AG04450 (cell line): Measurements from ENCODE around the gene ASIC2. TPM values are rescaled to one million over a fixed set of nuclear protein-coding genes. Genes with fewer than 3 reads are reported as not detected.

Source experiments
- CTCF ChIA-PET: fragments of 300-600, 350-600 bp; formaldehyde crosslinking; extraction: SDS; loops from one replicate; lab custom pipeline; 2022; ENCODE audit warnings: antibody characterized with exemption, inconsistent platforms; lab: Charles Lee
- POLR2A ChIA-PET: fragments of 350-600 bp; formaldehyde crosslinking; extraction: SDS; loops from one replicate; lab custom pipeline; 2021; ENCODE audit warnings: antibody characterized with exemption, inconsistent platforms; lab: Yijun Ruan, JAX
- DNase-seq: peaks from one replicate; pipeline ENCODE4 v3.0.0-alpha.2; 2011; ENCODE audit warnings: low read depth, low spot score
- H3K27ac ChIP-seq: one replicate; pipeline ENCODE4 v1.5.1; 2012; ENCODE audit warnings: low read depth, low read length, control low read depth
- H3K27me3 ChIP-seq: one replicate; pipeline ENCODE4 v1.6.0; 2012; ENCODE audit warnings: low read length; ENCODE audit not compliant: control insufficient read depth, insufficient read depth
- H3K4me3 ChIP-seq: 2 replicates; pipeline ENCODE4 v1.5.1; 2011; ENCODE audit warnings: mild to moderate bottlenecking, low read depth, low read length, control low read depth
- H3K9me3 ChIP-seq: 2 replicates; pipeline ENCODE4 v1.5.1; 2012; ENCODE audit warnings: low read length; ENCODE audit not compliant: control insufficient read depth, insufficient read depth
- polyA plus RNA-seq: library from polyadenylated mRNA; depleted of rRNA; stranded (reverse); fragments of >200 nt; gene quantifications from 2 replicates; pipeline ENCODE4 v1.2.3, GENCODE V29; 2011
- TF ChIP-seq, protein P1 (sequence below): IDR thresholded peaks from 2 replicates; pipeline ENCODE4 v1.5.1; 2011; ENCODE audit warnings: low read depth, low read length, control low read depth, inconsistent platforms

ASIC2 gene
- polyA plus RNA-seq, 1 experiment, result 0.19 TPM

DNA sequence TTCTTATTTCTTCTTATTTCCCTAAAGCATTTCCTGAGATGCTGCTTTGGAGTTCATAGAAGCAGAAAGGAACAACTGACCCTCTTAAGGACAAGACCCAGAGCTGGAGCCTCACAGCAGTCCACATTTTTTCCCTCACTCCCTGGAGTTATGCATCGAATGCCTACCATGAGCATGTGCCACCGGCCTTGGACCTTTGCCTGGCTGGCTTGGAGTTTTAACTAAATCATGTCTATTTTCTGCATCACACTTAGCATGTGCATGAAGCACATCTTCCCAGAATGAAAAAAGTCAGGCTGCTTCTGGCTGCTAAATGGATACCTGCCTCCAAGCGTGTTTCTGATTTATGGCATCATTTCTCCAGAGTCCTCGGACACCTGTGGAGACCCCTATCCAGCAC, 196.9 kb downstream of the ASIC2 start:
- ChIA-PET CTCF (interaction anchor here (1.5 kb wide), 1 partner anchor 46 kb away, joined by 4 read pairs; no protein-coding TSS in a partner anchor), POLR2A (no interaction called here)
- H3K27ac ChIP-seq, result no peak overlapping the region
- H3K4me3 ChIP-seq, result no peak overlapping the region
- no peaks in the 10 kb centered on the region for H3K9me3 ChIP-seq
- TF ChIP-seq, protein P1, sequence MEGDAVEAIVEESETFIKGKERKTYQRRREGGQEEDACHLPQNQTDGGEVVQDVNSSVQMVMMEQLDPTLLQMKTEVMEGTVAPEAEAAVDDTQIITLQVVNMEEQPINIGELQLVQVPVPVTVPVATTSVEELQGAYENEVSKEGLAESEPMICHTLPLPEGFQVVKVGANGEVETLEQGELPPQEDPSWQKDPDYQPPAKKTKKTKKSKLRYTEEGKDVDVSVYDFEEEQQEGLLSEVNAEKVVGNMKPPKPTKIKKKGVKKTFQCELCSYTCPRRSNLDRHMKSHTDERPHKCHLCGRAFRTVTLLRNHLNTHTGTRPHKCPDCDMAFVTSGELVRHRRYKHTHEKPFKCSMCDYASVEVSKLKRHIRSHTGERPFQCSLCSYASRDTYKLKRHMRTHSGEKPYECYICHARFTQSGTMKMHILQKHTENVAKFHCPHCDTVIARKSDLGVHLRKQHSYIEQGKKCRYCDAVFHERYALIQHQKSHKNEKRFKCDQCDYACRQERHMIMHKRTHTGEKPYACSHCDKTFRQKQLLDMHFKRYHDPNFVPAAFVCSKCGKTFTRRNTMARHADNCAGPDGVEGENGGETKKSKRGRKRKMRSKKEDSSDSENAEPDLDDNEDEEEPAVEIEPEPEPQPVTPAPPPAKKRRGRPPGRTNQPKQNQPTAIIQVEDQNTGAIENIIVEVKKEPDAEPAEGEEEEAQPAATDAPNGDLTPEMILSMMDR, result no peak
- H3K27me3 ChIP-seq, result no peaks in the 10 kb centered on the region
- DNase-seq, result no peak

DNA sequence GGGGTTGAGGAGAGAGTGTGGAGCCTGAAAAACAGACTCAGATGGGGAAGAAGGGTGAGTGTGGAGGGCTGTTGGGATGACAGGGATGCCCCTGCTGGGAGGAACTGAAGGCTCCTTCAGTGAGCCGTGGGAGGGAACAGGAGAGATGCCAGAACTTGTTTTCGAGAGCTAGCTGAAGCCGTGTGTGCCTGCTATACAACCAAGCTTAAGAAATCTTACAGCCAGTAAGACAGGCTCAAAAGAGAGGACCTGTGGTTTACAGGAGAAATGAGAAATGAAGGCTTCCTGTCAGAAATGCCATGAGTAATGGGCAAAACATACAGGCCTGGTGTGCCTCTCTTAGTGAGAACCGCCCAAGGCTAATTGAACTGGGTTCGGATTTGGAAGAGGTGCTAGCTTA, 201.8 kb downstream of the ASIC2 start:
- CTCF ChIA-PET, result no interaction called here
- H3K27me3 ChIP-seq, result no peaks in the 10 kb centered on the region
- H3K4me3 ChIP-seq, result no peak overlapping the region
- H3K27ac ChIP-seq, result no peak overlapping the region
- POLR2A ChIA-PET, result no interaction called here
- no peak for DNase-seq
- TF ChIP-seq, protein P1, result no peak
- H3K9me3 ChIP-seq, result no peaks in the 10 kb centered on the region

DNA sequence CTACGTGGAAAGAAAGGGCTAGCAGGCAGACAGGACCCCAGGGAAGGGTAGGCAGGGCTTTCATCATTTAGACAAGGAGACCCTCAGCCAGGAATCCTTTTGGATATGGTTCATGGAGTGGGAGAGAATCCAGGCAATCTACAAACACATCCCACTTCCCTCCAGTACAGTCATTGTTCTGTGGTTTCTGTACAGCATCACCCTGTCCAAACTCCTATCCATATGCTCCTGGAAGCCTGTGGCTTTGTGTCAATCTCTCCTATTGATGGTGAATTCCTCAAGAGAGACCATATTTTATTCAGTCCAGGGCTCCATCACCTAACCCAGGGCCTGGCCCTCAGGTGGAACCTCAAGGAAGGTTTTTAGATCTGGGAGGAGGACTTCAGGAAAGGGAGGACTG, 202.3 kb downstream of the ASIC2 start:
- DNase-seq, result no peak
- POLR2A ChIA-PET, result no interaction called here
- TF ChIP-seq, protein P1, result no peak
- H3K27me3 ChIP-seq, result no peaks in the 10 kb centered on the region
- H3K4me3 ChIP-seq, result no peak overlapping the region
- no peaks in the 10 kb centered on the region for H3K9me3 ChIP-seq
- H3K27ac ChIP-seq, result no peak overlapping the region
- CTCF ChIA-PET, result no interaction called here

DNA sequence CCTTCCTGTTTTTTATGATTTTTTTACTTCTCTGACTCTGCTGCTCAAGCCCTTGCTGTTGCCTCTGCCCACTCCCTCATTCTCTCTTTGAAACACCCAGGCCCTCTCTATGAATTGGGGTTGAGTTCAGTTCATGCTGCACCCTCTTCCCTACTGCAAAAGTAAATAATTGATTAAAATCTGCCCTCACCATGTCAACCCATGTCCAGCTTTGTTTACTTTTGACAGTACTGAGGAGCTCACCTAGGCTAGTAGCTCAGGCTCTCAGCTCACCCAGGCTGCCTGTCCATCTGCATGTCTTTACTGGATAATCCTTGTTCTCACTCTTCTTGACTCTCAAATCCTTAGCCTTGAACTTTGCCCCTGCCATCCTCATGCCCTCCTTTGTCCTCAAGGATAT, 206.2 kb downstream of the ASIC2 start:
- no peak overlapping the region for H3K4me3 ChIP-seq
- CTCF ChIA-PET, result no interaction called here
- POLR2A ChIA-PET, result no interaction called here
- H3K27ac ChIP-seq, result no peak overlapping the region
- no peaks in the 10 kb centered on the region for H3K27me3 ChIP-seq
- DNase-seq, result no peak
- TF ChIP-seq, protein P1, result no peak
- H3K9me3 ChIP-seq, result no peaks in the 10 kb centered on the region

DNA sequence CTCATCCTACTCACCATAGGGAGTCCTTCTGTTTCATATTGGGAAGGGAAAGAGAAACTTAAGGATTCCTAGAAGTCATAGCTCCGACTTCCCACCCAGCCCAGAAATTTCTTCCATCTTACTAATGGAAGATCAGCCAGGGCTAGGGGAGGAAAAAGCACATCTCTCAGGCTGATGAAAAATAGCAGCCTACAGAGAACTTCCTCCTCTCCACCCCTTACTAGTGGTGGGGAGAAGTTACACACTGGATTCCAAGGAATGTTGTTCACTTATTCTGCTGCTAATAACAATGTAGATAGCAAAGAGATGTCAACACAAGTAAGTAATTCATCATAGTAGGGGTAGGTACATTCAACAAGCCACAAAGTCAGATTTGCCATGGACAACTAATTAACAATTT, 207.1 kb downstream of the ASIC2 start:
- POLR2A ChIA-PET, result no interaction called here
- Histone ChIP-seq H3K9me3 (no peaks in the 10 kb centered on the region), H3K27ac (no peak overlapping the region), H3K27me3 (no peaks in the 10 kb centered on the region), H3K4me3 (no peak overlapping the region)
- TF ChIP-seq, protein P1, result no peak
- no peak for DNase-seq
- CTCF ChIA-PET, result interaction anchor here (0.5 kb wide), 1 partner anchor 380 kb away, joined by 3 read pairs; no protein-coding TSS in a partner anchor
